Measurements from ENCODE around the gene SYNE4.

DNA sequence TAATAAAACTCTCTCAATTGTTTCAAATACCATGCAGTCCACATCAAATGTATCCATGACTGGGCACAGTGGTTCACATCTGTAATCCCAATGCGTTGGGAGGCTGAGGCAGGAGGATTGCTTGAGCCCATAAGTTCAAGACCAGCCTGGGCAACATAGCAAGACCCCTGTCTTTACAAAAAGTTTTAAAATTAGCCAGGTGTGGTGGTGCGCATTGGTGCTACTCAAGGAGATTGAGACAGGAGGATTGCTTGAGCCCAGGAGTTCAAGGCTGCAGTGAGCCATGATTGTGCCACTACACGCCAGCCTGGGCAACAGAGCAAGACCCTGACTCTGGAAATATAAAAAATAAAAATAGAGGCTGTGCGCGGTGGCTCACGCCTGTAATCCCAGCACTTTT lies 19.1 kb upstream of the SYNE4 start:
- TF ChIP-seq, protein P1, sequence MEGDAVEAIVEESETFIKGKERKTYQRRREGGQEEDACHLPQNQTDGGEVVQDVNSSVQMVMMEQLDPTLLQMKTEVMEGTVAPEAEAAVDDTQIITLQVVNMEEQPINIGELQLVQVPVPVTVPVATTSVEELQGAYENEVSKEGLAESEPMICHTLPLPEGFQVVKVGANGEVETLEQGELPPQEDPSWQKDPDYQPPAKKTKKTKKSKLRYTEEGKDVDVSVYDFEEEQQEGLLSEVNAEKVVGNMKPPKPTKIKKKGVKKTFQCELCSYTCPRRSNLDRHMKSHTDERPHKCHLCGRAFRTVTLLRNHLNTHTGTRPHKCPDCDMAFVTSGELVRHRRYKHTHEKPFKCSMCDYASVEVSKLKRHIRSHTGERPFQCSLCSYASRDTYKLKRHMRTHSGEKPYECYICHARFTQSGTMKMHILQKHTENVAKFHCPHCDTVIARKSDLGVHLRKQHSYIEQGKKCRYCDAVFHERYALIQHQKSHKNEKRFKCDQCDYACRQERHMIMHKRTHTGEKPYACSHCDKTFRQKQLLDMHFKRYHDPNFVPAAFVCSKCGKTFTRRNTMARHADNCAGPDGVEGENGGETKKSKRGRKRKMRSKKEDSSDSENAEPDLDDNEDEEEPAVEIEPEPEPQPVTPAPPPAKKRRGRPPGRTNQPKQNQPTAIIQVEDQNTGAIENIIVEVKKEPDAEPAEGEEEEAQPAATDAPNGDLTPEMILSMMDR (IDR thresholded peaks at IDR 0.05; ENCODE audit: insufficient read depth, low read length): no peak
- TF ChIP-seq POLR2AphosphoS5 (IDR thresholded peaks at IDR 0.05; ENCODE audit: low read depth) (no peak), GABPA (IDR thresholded peaks at IDR 0.05; ENCODE audit: low read depth) (no peak)
- TF ChIP-seq, protein P2, sequence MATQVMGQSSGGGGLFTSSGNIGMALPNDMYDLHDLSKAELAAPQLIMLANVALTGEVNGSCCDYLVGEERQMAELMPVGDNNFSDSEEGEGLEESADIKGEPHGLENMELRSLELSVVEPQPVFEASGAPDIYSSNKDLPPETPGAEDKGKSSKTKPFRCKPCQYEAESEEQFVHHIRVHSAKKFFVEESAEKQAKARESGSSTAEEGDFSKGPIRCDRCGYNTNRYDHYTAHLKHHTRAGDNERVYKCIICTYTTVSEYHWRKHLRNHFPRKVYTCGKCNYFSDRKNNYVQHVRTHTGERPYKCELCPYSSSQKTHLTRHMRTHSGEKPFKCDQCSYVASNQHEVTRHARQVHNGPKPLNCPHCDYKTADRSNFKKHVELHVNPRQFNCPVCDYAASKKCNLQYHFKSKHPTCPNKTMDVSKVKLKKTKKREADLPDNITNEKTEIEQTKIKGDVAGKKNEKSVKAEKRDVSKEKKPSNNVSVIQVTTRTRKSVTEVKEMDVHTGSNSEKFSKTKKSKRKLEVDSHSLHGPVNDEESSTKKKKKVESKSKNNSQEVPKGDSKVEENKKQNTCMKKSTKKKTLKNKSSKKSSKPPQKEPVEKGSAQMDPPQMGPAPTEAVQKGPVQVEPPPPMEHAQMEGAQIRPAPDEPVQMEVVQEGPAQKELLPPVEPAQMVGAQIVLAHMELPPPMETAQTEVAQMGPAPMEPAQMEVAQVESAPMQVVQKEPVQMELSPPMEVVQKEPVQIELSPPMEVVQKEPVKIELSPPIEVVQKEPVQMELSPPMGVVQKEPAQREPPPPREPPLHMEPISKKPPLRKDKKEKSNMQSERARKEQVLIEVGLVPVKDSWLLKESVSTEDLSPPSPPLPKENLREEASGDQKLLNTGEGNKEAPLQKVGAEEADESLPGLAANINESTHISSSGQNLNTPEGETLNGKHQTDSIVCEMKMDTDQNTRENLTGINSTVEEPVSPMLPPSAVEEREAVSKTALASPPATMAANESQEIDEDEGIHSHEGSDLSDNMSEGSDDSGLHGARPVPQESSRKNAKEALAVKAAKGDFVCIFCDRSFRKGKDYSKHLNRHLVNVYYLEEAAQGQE (IDR thresholded peaks at IDR 0.05; ENCODE audit: insufficient replicate concordance, low read depth): no peak
